HEK293T (cell line): ENCODE measurements around the gene ICAM1.
"Not testable (repeated sequence)": the region's sequence is repeated elsewhere in the genome, so short reads cannot be mapped to it uniquely, and the experiment has no call there.

Experiments
- ARNT ChIP-seq: fragments of 450-650 bp; IDR thresholded peaks from 2 replicates; pipeline ENCODE4 v1.6.1; 2017; ENCODE audit warnings: mild to moderate bottlenecking
- BHLHE40 ChIP-seq: fragments of 450-650 bp; IDR thresholded peaks from 2 replicates; pipeline ENCODE4 v1.6.1; 2016; ENCODE audit warnings: mild to moderate bottlenecking, moderate library complexity, borderline replicate concordance
- ELF4 ChIP-seq: fragments of 450-650 bp; IDR thresholded peaks from 2 replicates; pipeline ENCODE4 v1.6.1; 2017; ENCODE audit warnings: antibody characterized with exemption
- FOXA1 ChIP-seq: fragments of 450-650 bp; IDR thresholded peaks from 2 replicates; pipeline ENCODE4 v1.6.1; 2016; ENCODE audit warnings: mild to moderate bottlenecking
- FOXK2 ChIP-seq: fragments of 450-650 bp; IDR thresholded peaks from 2 replicates; pipeline ENCODE4 v1.6.1; 2016; ENCODE audit warnings: mild to moderate bottlenecking
- FOXM1 ChIP-seq: fragments of 450-650 bp; IDR thresholded peaks from 2 replicates; pipeline ENCODE4 v1.6.1; 2017; ENCODE audit warnings: mild to moderate bottlenecking, borderline replicate concordance
- HDGF ChIP-seq: fragments of 450-650 bp; IDR thresholded peaks from 2 replicates; pipeline ENCODE4 v1.6.1; 2017; ENCODE audit warnings: antibody characterized with exemption, borderline replicate concordance
- LEF1 ChIP-seq: fragments of 450-650 bp; IDR thresholded peaks from 2 replicates; pipeline ENCODE4 v1.6.1; 2017; ENCODE audit warnings: mild to moderate bottlenecking, borderline replicate concordance
- NFRKB ChIP-seq: fragments of 450-650 bp; IDR thresholded peaks from 2 replicates; pipeline ENCODE4 v1.6.1; 2016; ENCODE audit warnings: mild to moderate bottlenecking, moderate library complexity
- SP1 ChIP-seq: fragments of 450-650 bp; IDR thresholded peaks from 2 replicates; pipeline ENCODE4 v1.6.1; 2017
- SUZ12 ChIP-seq: fragments of 450-650 bp; IDR thresholded peaks from 2 replicates; pipeline ENCODE4 v1.6.1; 2016; ENCODE audit warnings: mild to moderate bottlenecking
- TARDBP ChIP-seq: fragments of 450-650 bp; IDR thresholded peaks from 2 replicates; pipeline ENCODE4 v1.6.1; 2016
- ZNF384 ChIP-seq: fragments of 450-650 bp; IDR thresholded peaks from 2 replicates; pipeline ENCODE4 v1.6.1; 2016
- TF ChIP-seq, protein P1 (sequence below): fragments of 450-650 bp; IDR thresholded peaks from 2 replicates; pipeline ENCODE4 v1.6.1; 2016

- not testable (repeated sequence) for TF ChIP-seq ZNF384, HDGF, ARNT, LEF1, SP1, SUZ12, TARDBP, FOXM1, BHLHE40, FOXK2, ELF4, NFRKB, FOXA1
- TF ChIP-seq, protein P1, sequence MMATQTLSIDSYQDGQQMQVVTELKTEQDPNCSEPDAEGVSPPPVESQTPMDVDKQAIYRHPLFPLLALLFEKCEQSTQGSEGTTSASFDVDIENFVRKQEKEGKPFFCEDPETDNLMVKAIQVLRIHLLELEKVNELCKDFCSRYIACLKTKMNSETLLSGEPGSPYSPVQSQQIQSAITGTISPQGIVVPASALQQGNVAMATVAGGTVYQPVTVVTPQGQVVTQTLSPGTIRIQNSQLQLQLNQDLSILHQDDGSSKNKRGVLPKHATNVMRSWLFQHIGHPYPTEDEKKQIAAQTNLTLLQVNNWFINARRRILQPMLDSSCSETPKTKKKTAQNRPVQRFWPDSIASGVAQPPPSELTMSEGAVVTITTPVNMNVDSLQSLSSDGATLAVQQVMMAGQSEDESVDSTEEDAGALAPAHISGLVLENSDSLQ = not testable (repeated sequence)
These were observed 11.1 kb downstream of the ICAM1 start for GRCh38 chr19:10282043-10282442.
